ENCODE results near the gene TNFRSF19. TPM values are rescaled to one million over a fixed set of nuclear protein-coding genes. Genes with fewer than 3 reads are reported as not detected.

TNFRSF19 gene
- total RNA-seq, result 0.37 and 2.0 TPM in 2 replicates

GRCh38 chr13:23570099-23570920, at the start of gene TNFRSF19:
TNFRSF19 (plus strand) TSS chr13:23570412; CDS start chr13:23590184, 19,772 bp downstream.

Other genes starting within 250 kb of the TNFRSF19 start
- gene SACS, start 136.7 kb upstream of the TNFRSF19 start, total RNA-seq, result 77.9 and 202 TPM in 2 replicates